Lower lobe of right lung (tissue), 2 donors: ENCODE data around the gene KRTAP10-11. TPM values are rescaled to one million over a fixed set of nuclear protein-coding genes. Genes with fewer than 3 reads are reported as not detected.
"Not testable (repeated sequence)": the region's sequence is repeated elsewhere in the genome, so short reads cannot be mapped to it uniquely, and the experiment has no call there.

Experiments
- ATAC-seq, 2 donors: fragments of 200-7000 bp; cut with Tn5 transposase; one replicate each; pipeline ENCODE4 v1.9.1; 2020 to 2022; ENCODE audit warnings: mild to moderate bottlenecking in 2 of 2, moderate library complexity in 2 of 2
- DNase-seq: peaks from one replicate; pipeline ENCODE4 v3.0.0-alpha.2; 2020
- H3K27ac ChIP-seq: fragments of 200-600 bp; one replicate; pipeline ENCODE4 v1.8.0; 2022
- H3K27me3 ChIP-seq: fragments of 200-600 bp; one replicate; pipeline ENCODE4 v1.8.0; 2022; ENCODE audit warnings: low read depth
- H3K36me3 ChIP-seq: fragments of 200-600 bp; one replicate; pipeline ENCODE4 v1.8.0; 2022; ENCODE audit warnings: mild to moderate bottlenecking
- H3K4me1 ChIP-seq: fragments of 200-600 bp; one replicate; pipeline ENCODE4 v1.8.0; 2022
- H3K4me3 ChIP-seq: fragments of 200-600 bp; one replicate; pipeline ENCODE4 v1.8.0; 2022; ENCODE audit warnings: mild to moderate bottlenecking
- H3K9me3 ChIP-seq: fragments of 200-600 bp; one replicate; pipeline ENCODE4 v1.8.0; 2022
- CTCF ChIP-seq: fragments of 200-600 bp; IDR thresholded peaks from one replicate; pipeline ENCODE4 v1.8.0; 2022; ENCODE audit warnings: antibody characterized with exemption, mild to moderate bottlenecking
- intact Hi-C: fragments of 100-400 bp; cut with DNase I; formaldehyde crosslinking; loops from one replicate; pipeline ENCODE4 v1.11.0; 2022
- total RNA-seq: library from RNA; stranded (reverse); fragmentation: NEBNext Ultra II Directional; extraction: Animal tissue kit (Norgen Biotek cat#: 25700); gene quantifications from one replicate; pipeline ENCODE4 v1.2.1, GENCODE V29; 2021
- donor health status: DM: no; HTN: yes; CAD: no; lungs with severe emphysema.

KRTAP10-11 gene
- total RNA-seq, 1 donor from 2014 or later: not detected

GRCh38 chr21:44654576-44655175 is 8.5 kb downstream of the KRTAP10-11 start, which contains the start of gene KRTAP12-4:
Gene KRTAP12-4 (minus strand): TSS chr21:44654659. CDS start chr21:44654614, 45 bp downstream.
- Histone ChIP-seq H3K27me3 (peaks cover 27% of the 10 kb centered on the region), H3K27ac (no peak within 1 kb of the TSS), H3K4me3 (no peak within 1 kb of the TSS), H3K36me3 (no peaks in the 10 kb centered on the region), H3K4me1 (no peaks in the 10 kb centered on the region), H3K9me3 (no peaks in the 10 kb centered on the region)
- TF ChIP-seq CTCF: no peak
- no peak for ATAC-seq
- intact Hi-C loops: no loop called here
- no peak for DNase-seq

GRCh38 chr21:44656868-44657267 is 10.7 kb downstream of the KRTAP10-11 start:
- no peak for TF ChIP-seq CTCF
- Histone ChIP-seq H3K27me3 (peaks cover 27% of the 10 kb centered on the region), H3K36me3 (no peaks in the 10 kb centered on the region), H3K4me1 (no peaks in the 10 kb centered on the region), H3K27ac (no peak overlapping the region), H3K9me3 (no peaks in the 10 kb centered on the region), H3K4me3 (no peak overlapping the region)
- no peak for DNase-seq
- ATAC-seq: no peak
- intact Hi-C loops: no loop called here

GRCh38 chr21:44657635-44658540 is 11.7 kb downstream of the KRTAP10-11 start, which contains the start of gene KRTAP12-3:
Gene KRTAP12-3 (plus strand): TSS chr21:44657932. CDS start chr21:44657980, 48 bp downstream.
- Histone ChIP-seq H3K9me3 (no peaks in the 10 kb centered on the region), H3K36me3 (no peaks in the 10 kb centered on the region), H3K27ac (no peak within 1 kb of the TSS), H3K4me1 (no peaks in the 10 kb centered on the region), H3K27me3 (peaks cover 27% of the 10 kb centered on the region), H3K4me3 (no peak within 1 kb of the TSS)
- DNase-seq (no peak), ATAC-seq (peak; percentile 45 to 52)
- intact Hi-C loops: no loop called here
- TF ChIP-seq CTCF: no peak

- Histone ChIP-seq H3K4me1 (no peaks in the 10 kb centered on the region), H3K36me3 (no peaks in the 10 kb centered on the region), H3K27ac (no peak overlapping the region), H3K4me3 (no peak overlapping the region), H3K9me3 (no peaks in the 10 kb centered on the region), H3K27me3 (peaks cover 27% of the 10 kb centered on the region)
- intact Hi-C loops: no loop called here
- no peak for TF ChIP-seq CTCF
- no peak for DNase-seq
- peak in 1 of 2 donors; percentile 33 for ATAC-seq
Observed at GRCh38 chr21:44658541-44658910, 12.3 kb downstream of the KRTAP10-11 start.

- DNase-seq: no peak
- peak; percentile 47 to 69 for ATAC-seq
- intact Hi-C loops: no loop called here
- H3K27me3 ChIP-seq: peaks cover 25% of the 10 kb centered on the region
- no peaks in the 10 kb centered on the region for H3K9me3 ChIP-seq
- H3K4me3 ChIP-seq: no peak overlapping the region
- H3K27ac ChIP-seq: no peak overlapping the region
- H3K4me1 ChIP-seq: no peaks in the 10 kb centered on the region
- no peaks in the 10 kb centered on the region for H3K36me3 ChIP-seq
- TF ChIP-seq CTCF: no peak
Observed at GRCh38 chr21:44658913-44659595, 12.8 kb downstream of the KRTAP10-11 start.

- DNase-seq, H3K27ac ChIP-seq, H3K4me1 ChIP-seq, H3K4me3 ChIP-seq, intact Hi-C loops, ATAC-seq, H3K36me3 ChIP-seq, H3K9me3 ChIP-seq: not testable (repeated sequence)
- peaks cover 24% of the 10 kb centered on the region for H3K27me3 ChIP-seq
Observed at GRCh38 chr21:44661567-44661966, 15.4 kb downstream of the KRTAP10-11 start.
